Measurements from ENCODE around the gene RPL3. TPM values are rescaled to one million over a fixed set of nuclear protein-coding genes. Genes with fewer than 3 reads are reported as not detected.

Gene RPL3
- total RNA-seq, 1 experiment from 2014 or later, result 3,009 TPM

DNA sequence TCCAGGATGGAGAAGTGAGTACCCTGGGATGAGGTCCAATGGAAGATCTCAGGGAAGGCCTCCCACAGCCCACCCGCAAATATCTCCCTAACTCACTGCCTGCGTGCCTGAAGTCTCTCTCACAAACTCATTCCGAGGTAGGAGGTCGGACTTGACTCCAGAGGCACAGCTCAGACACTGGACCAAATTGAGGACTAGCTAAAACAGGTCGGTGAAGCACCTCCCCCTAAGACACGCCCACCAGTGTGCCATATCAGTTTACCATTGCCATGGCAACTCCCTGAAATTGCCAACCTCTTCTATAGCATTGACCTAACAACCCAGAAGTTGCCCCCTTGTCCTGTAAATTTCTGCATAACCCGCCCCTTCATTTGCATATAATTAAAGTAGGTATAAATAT, 17.5 kb downstream of the RPL3 start:
- Mint-ChIP-seq H3K27ac (no peak overlapping the region), H3K9me3 (peaks cover 9% of the 10 kb centered on the region), H3K27me3 (ENCODE audit: low read depth) (no peaks in the 10 kb centered on the region; the same call in 1 of the 2 replicates), H3K4me1 (peaks cover 33% of the 10 kb centered on the region), H3K36me3 (peaks cover 9% of the 10 kb centered on the region), H3K4me3 (no peak overlapping the region)
- ChIA-PET POLR2A (no interaction called here), CTCF (interaction anchor here (1.2 to 2.9 kb wide), 5 partner anchors 9 to 167 kb away, joined by 3 to 13 read pairs (median 4); no protein-coding TSS in a partner anchor)
- ATAC-seq (no peak), DNase-seq (ENCODE audit: low spot score) (no peak)
- TF ChIP-seq, protein P1, sequence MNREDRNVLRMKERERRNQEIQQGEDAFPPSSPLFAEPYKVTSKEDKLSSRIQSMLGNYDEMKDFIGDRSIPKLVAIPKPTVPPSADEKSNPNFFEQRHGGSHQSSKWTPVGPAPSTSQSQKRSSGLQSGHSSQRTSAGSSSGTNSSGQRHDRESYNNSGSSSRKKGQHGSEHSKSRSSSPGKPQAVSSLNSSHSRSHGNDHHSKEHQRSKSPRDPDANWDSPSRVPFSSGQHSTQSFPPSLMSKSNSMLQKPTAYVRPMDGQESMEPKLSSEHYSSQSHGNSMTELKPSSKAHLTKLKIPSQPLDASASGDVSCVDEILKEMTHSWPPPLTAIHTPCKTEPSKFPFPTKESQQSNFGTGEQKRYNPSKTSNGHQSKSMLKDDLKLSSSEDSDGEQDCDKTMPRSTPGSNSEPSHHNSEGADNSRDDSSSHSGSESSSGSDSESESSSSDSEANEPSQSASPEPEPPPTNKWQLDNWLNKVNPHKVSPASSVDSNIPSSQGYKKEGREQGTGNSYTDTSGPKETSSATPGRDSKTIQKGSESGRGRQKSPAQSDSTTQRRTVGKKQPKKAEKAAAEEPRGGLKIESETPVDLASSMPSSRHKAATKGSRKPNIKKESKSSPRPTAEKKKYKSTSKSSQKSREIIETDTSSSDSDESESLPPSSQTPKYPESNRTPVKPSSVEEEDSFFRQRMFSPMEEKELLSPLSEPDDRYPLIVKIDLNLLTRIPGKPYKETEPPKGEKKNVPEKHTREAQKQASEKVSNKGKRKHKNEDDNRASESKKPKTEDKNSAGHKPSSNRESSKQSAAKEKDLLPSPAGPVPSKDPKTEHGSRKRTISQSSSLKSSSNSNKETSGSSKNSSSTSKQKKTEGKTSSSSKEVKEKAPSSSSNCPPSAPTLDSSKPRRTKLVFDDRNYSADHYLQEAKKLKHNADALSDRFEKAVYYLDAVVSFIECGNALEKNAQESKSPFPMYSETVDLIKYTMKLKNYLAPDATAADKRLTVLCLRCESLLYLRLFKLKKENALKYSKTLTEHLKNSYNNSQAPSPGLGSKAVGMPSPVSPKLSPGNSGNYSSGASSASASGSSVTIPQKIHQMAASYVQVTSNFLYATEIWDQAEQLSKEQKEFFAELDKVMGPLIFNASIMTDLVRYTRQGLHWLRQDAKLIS (CRISPR knock-in tag; IDR thresholded peaks at IDR 0.05; ENCODE audit: borderline replicate concordance), result no peak

DNA sequence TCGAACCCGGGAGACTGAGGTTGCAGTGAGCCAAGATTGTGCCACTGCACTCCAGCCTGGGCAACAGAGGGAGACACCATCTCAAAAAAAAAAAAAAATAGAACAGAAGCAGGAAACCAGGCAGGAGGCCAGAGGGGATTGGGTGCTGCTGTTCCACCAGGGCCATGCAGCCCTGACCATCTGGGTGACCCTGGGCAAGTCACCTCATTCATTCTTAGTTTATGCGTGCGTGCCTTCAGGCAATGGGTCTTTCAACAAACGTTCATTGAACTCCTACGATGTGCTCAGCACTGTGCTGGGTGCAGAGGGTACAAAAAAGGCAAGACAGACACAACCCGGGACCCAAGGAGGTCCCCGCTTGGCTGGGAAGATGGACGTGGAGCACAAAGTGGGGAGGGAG, 18.3 kb downstream of the RPL3 start:
- Mint-ChIP-seq H3K36me3 (peaks cover 6% of the 10 kb centered on the region; the same call in 1 of the 2 replicates), H3K4me3 (no peak overlapping the region), H3K9me3 (peaks cover 9% of the 10 kb centered on the region), H3K27ac (peak overlapping the region; percentile 50; the same call in 1 of the 2 replicates), H3K27me3 (ENCODE audit: low read depth) (no peaks in the 10 kb centered on the region; the same call in 1 of the 2 replicates), H3K4me1 (peaks cover 36% of the 10 kb centered on the region)
- CTCF ChIA-PET, result interaction anchor here (1.4 to 2.9 kb wide), 3 partner anchors 10 to 166 kb away, joined by 5 to 13 read pairs (median 8); no protein-coding TSS in a partner anchor
- ATAC-seq, result no peak
- POLR2A ChIA-PET, result interaction anchor here (0.7 to 1.6 kb wide), 5 partner anchors 8 to 120 kb away, joined by 3 to 6 read pairs (median 3); no protein-coding TSS in a partner anchor
- no peak for TF ChIP-seq SP1 (CRISPR knock-in tag; conservative IDR thresholded peaks at IDR 0.05)
- no peak for TF ChIP-seq ZBTB21 (CRISPR knock-in tag; IDR thresholded peaks at IDR 0.05; ENCODE audit: borderline replicate concordance)
- TF ChIP-seq, protein P2, sequence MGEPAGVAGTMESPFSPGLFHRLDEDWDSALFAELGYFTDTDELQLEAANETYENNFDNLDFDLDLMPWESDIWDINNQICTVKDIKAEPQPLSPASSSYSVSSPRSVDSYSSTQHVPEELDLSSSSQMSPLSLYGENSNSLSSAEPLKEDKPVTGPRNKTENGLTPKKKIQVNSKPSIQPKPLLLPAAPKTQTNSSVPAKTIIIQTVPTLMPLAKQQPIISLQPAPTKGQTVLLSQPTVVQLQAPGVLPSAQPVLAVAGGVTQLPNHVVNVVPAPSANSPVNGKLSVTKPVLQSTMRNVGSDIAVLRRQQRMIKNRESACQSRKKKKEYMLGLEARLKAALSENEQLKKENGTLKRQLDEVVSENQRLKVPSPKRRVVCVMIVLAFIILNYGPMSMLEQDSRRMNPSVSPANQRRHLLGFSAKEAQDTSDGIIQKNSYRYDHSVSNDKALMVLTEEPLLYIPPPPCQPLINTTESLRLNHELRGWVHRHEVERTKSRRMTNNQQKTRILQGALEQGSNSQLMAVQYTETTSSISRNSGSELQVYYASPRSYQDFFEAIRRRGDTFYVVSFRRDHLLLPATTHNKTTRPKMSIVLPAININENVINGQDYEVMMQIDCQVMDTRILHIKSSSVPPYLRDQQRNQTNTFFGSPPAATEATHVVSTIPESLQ (CRISPR knock-in tag; IDR thresholded peaks at IDR 0.05), result no peak
- TF ChIP-seq RORB (CRISPR knock-in tag; IDR thresholded peaks at IDR 0.05), result no peak
- TF ChIP-seq ZNF138 (CRISPR knock-in tag; conservative IDR thresholded peaks at IDR 0.05), result no peak
- TF ChIP-seq FOXP1 (CRISPR knock-in tag; IDR thresholded peaks at IDR 0.05; ENCODE audit: borderline replicate concordance), result no peak
- TF ChIP-seq, protein P3, sequence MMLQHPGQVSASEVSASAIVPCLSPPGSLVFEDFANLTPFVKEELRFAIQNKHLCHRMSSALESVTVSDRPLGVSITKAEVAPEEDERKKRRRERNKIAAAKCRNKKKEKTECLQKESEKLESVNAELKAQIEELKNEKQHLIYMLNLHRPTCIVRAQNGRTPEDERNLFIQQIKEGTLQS (CRISPR knock-in tag; conservative IDR thresholded peaks at IDR 0.05), result no peak
- TF ChIP-seq, protein P4, sequence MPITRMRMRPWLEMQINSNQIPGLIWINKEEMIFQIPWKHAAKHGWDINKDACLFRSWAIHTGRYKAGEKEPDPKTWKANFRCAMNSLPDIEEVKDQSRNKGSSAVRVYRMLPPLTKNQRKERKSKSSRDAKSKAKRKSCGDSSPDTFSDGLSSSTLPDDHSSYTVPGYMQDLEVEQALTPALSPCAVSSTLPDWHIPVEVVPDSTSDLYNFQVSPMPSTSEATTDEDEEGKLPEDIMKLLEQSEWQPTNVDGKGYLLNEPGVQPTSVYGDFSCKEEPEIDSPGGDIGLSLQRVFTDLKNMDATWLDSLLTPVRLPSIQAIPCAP (CRISPR knock-in tag; IDR thresholded peaks at IDR 0.05), result no peak
- no peak for TF ChIP-seq ZNF219 (CRISPR knock-in tag; IDR thresholded peaks at IDR 0.05; ENCODE audit: borderline replicate concordance)
- TF ChIP-seq JAZF1 (CRISPR knock-in tag; IDR thresholded peaks at IDR 0.05), result no peak
- TF ChIP-seq TEAD1 (CRISPR knock-in tag; IDR thresholded peaks at IDR 0.05), result no peak
- no peak for TF ChIP-seq HMGA2 (CRISPR knock-in tag; IDR thresholded peaks at IDR 0.05)
- TF ChIP-seq, protein P5, sequence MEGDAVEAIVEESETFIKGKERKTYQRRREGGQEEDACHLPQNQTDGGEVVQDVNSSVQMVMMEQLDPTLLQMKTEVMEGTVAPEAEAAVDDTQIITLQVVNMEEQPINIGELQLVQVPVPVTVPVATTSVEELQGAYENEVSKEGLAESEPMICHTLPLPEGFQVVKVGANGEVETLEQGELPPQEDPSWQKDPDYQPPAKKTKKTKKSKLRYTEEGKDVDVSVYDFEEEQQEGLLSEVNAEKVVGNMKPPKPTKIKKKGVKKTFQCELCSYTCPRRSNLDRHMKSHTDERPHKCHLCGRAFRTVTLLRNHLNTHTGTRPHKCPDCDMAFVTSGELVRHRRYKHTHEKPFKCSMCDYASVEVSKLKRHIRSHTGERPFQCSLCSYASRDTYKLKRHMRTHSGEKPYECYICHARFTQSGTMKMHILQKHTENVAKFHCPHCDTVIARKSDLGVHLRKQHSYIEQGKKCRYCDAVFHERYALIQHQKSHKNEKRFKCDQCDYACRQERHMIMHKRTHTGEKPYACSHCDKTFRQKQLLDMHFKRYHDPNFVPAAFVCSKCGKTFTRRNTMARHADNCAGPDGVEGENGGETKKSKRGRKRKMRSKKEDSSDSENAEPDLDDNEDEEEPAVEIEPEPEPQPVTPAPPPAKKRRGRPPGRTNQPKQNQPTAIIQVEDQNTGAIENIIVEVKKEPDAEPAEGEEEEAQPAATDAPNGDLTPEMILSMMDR (IDR thresholded peaks at IDR 0.05), result no peak
- no peak for TF ChIP-seq SMAD3 (CRISPR knock-in tag; IDR thresholded peaks at IDR 0.05; ENCODE audit: borderline replicate concordance)
- TF ChIP-seq MXD4 (CRISPR knock-in tag; IDR thresholded peaks at IDR 0.05; ENCODE audit: borderline replicate concordance), result no peak
- TF ChIP-seq, protein P6, sequence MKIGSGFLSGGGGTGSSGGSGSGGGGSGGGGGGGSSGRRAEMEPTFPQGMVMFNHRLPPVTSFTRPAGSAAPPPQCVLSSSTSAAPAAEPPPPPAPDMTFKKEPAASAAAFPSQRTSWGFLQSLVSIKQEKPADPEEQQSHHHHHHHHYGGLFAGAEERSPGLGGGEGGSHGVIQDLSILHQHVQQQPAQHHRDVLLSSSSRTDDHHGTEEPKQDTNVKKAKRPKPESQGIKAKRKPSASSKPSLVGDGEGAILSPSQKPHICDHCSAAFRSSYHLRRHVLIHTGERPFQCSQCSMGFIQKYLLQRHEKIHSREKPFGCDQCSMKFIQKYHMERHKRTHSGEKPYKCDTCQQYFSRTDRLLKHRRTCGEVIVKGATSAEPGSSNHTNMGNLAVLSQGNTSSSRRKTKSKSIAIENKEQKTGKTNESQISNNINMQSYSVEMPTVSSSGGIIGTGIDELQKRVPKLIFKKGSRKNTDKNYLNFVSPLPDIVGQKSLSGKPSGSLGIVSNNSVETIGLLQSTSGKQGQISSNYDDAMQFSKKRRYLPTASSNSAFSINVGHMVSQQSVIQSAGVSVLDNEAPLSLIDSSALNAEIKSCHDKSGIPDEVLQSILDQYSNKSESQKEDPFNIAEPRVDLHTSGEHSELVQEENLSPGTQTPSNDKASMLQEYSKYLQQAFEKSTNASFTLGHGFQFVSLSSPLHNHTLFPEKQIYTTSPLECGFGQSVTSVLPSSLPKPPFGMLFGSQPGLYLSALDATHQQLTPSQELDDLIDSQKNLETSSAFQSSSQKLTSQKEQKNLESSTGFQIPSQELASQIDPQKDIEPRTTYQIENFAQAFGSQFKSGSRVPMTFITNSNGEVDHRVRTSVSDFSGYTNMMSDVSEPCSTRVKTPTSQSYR (CRISPR knock-in tag; IDR thresholded peaks at IDR 0.05), result no peak
- TF ChIP-seq, protein P7, sequence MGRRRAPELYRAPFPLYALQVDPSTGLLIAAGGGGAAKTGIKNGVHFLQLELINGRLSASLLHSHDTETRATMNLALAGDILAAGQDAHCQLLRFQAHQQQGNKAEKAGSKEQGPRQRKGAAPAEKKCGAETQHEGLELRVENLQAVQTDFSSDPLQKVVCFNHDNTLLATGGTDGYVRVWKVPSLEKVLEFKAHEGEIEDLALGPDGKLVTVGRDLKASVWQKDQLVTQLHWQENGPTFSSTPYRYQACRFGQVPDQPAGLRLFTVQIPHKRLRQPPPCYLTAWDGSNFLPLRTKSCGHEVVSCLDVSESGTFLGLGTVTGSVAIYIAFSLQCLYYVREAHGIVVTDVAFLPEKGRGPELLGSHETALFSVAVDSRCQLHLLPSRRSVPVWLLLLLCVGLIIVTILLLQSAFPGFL (CRISPR knock-in tag; IDR thresholded peaks at IDR 0.05; ENCODE audit: borderline replicate concordance), result no peak
- no peak for DNase-seq (ENCODE audit: low spot score)
